HG03460 (cell line): ENCODE data around the gene PCDH8.

Experiments
- ATAC-seq: cut with Tn5 transposase; IDR thresholded peaks from one replicate; pipeline ENCODE4 v1.9.1; 2021; ENCODE audit not compliant: unreplicated experiment

The PCDH8 gene

DNA sequence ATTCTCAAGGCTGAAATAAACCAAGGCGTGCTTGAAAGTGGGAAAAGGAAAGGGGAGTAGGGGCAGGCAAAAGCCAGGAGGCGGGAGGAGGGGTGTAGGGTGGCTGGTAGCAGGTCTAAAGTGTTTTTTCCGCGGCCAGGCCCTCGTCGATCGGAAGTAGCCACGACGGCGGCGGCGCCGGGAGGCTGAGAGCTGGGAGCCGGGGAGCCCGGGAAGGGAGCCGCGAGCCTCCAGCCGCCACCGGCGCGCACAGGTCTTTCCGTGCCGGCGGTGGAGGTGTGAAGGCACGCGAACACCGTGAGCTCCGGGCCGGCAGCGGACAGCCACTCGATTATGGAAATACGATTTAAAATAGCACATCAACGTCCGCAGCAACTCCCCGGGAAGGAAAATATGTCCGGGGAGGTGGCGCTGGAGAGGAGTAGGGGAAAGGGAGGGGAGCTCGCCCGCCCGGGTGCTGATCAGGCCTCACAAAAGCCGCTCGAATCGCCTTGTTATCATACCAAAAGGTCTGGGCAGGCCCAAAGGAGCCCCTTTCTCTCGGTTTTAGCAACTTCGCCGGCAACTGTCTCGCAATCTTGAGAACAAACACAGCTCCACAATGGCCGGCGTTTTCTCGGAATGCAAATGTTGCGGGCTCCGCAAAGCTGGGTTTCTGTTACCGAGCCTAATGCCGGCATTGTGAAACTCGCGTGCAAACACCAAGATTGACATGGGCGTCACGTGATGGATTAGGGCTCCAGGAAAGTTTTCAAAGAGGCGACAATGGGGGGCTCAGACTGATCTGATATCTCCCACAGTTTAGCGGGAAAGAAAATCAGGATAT is 2.9 kb upstream of the PCDH8 start:
- ATAC-seq = peak; percentile 80

DNA sequence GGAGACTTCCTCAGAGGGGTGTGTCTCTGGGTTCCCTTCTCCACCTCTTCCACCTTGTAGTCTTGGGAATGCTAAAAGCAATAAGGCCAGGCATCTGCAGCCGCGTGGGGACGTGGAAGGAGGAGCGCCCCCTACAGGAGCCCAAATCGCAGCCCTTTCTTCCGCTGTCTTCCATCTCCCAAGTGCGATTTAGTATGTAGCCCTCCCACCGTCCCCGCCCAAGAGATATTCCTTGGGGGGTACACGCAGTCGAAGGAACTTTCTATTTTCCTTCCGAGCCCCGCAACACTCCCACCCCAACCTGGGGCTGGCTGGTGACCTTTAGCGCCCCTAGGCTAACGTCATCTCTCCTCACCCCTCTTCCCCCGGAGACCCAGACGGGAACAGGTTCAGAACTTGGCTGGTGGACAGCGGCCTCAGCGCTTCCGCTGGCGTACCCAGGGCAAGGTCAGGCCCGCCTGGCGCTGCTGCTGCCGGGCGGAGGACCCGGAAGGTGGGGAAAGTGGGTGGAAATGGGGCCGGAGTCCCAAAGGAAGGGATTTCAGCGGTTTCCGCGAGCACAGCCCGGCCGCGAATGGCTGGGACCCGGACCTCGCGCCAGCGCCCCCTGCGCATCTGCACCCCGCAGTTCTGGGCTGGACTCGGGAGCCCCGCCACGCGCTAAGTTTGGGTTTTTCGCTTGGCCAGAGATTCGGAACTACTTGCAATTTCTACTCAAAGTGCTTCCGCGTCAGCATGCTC is 2.1 kb upstream of the PCDH8 start:
- peak; percentile 50 for ATAC-seq

DNA sequence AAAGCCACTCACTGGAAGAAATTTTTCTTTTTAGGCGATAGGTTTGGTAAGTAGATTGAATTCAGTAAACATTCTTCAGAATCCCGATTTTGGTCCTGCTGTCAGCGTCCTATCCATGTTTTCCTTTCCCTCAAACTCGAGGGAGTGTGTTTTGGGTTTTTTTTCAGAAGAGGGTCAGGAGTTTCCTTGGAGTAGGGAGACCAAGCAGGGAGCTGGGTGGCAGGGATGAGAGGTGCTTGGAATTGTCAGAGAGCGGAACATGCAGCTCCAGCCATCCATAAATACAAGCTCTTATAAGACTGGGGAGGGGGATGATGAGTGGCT is 1.6 kb upstream of the PCDH8 start:
- no peak for ATAC-seq

DNA sequence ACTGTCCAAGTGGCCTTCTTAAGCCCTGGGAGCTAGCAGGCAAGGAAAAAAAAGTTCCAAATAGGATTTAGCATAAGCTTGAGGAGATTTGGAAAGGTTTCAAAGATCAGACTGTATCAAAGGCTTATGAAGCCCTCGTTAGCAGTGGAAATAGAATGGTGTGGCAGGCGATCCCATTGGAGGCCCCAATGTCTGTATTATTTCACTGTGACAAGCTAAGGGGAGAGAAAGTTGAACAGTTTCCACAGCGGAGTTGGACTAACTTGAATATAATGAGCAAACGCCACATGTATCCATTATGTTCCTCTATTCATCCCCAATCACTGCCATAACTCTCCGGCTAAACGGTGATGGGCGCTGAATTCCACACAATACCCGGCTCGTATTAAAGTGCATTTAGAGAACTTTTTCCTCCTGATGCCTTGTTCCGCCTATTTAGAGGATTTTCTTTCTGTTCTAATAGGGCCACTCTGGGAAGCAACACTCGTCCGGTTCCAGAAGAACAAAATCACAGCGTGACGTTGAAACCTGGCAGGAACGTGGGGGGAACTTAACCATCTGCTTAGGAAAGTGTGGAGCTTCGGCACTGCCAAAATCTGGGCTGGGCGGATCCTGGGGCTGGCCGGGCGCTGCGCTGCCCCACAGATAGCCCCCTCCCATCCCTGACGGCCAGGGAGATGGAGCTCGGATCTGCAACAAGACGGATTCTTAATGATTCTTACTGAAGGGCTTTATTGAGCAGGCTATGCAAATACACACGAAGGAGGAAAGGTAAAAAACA is 1.0 kb upstream of the PCDH8 start:
- no peak for ATAC-seq

DNA sequence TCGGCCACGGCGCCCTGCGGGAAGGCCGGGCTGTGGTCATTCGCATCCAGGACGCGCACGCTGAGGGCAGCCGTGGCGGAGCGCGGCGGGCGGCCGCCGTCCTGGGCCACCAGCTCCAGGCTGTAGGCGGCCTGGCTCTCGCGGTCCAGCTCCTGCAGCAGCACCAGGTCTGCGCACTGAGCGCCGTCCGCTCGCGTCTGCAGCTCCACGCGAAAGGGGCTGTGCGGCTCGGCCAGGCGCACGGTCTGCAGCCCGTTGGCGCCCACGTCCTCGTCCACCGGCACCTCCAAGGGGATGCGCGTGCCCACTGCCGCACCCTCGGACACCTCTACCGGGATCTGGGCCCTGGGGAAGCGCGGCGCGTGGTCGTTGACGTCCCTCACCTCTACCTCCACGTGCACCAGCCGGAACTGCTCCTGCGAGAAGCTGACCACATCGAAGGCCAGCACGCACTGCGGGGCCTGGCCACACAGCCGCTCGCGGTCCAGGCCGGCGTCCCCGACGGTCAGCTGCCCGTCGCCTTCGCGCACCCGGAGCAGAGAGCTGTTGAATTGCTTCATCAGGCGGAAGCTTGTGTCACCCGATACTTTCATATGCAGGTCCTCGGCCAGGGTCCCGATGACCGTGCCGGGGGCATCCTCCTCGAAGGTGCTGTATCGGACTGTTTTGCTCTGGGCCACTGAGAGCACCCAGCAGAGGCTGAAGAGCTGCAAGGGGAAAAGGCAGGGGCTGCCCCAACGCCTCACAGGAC is 583 bp downstream of the PCDH8 start:
- no peak for ATAC-seq

DNA sequence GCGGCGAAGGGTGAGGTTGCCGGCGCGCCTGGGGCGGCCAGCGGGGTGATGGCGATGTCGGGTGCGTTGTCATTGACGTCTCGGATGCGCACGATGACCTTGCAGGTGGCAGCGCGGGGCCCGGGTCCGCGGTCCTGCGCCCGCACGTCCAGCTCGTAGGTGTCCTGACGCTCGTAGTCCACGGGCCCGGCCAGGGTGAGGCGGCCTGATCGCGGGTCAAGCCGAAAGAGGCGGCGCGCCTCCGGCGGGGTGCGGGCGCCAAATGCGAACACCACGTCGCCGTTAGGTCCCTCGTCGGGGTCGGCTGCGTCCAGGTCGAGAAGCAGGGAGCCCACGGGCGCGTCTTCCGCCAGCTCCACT is 1.1 kb downstream of the PCDH8 start:
- no peak for ATAC-seq

DNA sequence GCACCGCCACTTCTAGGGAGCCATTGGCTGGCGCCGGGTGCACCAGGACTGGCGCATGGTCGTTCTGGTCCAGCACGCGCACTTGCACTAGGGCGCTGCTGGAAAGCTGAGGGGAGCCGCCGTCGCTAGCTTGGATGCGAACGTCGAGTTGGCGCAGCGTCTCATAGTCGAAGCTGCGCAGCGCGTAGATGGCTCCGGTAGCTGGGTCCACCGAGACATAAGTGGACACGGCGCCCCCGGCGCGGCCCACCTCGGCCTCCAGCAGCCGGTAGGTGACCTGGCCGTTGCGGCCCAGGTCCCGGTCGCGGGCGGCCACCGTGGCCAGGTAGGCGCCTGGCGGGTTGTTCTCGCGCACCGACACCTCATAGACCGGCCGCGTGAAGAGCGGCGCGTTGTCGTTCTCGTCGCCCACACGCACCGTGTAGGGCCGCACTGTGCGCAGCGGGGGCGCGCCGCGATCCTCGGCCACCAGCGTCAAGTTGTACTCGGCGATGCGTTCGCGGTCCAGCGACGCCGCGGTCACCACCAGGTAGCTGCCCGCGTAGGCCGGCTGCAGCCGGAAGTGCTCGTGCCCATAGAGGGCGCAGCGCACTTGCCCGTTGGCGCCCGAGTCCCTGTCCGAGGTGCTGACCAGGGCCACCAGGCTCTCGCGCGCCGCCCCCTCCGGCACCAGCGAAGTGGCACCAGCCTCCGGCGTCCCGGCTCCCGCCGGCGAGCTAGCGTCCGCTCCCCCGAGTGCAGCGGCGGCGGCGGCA is 1.7 kb downstream of the PCDH8 start:
- ATAC-seq = no peak

DNA sequence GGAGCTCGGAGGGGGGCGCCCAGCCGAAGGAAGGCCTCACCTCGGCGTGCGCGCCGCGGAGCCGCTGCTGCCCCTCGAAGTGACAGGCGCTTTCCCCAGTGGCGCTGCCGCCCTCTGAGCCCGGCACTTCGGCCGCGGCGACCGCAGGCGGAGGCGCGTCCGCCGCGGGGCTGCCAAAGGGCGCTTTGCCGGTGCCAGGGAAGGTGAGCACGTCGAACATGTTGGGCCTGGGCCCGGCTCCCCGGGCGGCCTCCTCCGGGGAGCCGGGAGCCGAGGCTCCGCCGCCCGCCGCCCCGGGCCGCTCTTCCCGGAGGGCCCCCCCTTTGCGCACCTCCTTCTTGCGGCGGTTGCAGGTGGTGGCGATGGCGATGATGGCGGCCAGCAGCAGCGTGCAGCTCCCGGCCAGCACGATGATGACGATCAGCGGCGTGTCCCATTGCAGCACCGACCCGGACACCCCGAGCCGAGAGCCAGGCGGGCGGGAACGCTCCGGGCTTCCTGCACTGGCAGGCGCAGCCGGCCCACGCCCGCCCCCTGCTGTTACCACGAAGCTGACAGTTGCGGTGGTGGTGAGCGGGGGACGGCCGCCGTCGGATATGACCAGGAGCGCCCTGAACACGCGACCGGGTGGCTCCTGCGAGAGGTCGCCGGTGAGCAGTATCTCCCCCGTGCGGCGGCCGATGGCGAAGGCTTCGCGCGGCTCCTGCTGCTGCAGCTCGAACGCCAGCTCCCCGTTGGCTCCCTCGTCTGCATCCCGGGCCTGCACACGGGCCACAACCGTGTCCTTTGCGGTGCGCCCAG is 2.5 kb downstream of the PCDH8 start:
- ATAC-seq = no peak

DNA sequence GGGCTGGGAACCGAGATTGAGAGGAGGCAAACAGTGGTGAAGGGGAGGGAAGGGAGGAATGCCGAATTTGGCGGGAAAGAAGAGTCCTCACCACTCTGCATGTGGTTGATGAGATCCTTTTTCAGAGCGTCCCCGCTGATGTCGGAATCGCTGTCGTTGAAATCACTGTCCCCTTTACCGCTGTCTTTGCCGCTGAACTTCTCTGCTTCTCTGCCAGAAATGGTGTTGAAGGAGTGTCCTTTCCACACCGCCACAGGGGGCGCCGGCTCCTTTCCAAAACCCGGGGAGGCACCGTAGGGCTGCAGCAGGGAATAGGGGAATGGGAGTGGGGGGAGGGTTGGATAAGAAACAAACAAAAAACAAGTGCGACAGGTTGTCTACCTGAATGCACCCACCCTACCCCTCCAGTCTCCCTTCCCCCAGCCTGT is 3.1 kb downstream of the PCDH8 start:
- ATAC-seq = no peak

DNA sequence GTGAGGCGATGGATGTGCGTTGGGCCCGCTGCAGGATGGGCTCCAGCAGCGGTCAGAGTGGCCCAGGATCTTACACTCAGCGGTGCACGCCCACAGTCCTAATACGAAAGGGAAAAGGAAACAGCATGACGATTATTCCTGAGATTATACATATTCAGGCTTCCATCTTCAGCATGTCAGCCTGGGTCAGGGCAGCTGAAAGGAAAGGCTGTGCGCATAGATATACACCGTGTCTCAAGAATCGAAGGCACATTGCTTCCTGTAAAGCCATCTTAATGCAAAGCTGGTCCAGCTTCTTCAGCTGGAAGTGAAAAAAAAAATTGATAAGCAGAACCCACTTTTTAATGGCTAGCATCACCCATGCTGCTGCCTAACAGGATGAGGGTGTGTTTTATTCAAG is 3.6 kb downstream of the PCDH8 start:
- no peak for ATAC-seq

DNA sequence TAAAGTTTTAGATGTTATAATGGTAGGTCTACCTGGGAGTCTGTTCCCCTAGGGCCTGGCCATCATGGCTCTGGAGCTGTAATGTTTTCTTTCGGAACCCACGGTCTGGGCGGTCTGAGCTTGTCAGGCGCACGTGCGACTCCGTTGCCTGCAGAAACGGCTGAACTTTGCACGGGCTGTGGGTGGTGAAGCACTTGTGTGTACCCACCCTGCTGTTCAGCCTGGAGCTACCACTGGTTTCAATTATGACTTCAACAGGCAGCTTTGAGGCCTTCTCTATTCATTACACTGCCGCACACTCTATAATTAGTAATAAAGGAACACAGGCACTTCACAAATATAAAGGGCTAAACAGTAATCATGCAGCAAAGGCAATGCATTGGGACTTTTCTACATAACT is 6.0 kb downstream of the PCDH8 start:
- ATAC-seq = no peak

DNA sequence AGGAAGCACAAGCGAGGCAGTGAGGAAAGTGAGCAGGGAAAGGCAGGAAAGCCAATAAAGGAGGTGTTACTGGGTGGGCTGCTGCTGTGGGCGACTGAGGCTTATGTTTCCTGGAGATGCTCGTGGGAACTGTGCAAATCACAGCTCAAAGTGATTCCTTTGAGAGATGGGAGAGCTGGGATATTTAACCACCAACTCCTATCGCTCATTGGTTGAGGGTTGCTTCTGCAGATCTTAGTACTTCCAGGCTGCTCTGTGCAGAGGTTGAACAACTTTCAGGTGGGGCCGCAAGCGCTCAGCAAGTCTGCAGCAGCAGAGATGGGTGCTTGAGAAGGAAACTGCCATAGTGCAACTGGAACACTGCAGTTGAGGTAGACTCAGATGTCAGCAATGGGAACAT is 8.4 kb downstream of the PCDH8 start:
- no peak for ATAC-seq

DNA sequence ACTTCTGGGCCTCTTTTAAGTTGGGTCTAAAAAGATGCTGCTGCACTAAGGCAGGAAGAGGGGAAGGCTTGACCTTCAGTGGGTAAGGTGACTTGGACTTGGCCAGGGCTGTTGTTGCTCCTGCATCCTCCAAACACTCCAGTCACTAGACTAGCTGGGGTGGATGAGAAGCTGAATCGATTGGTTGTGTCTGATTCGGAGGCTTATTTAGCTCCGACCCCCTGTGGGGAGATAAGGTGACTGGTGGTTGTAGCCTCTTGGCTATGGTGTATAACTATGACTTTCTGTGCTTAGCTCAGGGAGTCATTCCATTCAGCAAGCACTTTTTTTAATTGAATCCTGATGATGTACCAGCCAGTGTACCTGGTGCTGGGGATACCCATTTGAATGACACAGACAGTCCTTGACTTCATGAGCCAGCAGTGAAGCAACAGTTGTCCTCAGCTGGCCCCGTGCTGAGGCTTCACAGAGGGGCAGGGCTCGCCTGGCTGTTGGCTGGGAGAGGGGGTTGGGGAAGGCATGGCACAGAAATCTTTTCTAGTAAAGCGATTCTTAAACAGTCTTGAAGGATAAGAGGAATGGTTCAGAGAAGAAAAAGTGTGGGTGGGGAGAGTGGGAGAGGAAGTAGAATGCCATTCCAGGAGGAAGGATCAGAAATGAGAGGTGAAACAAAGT is 9.9 kb downstream of the PCDH8 start:
- no peak for ATAC-seq

DNA sequence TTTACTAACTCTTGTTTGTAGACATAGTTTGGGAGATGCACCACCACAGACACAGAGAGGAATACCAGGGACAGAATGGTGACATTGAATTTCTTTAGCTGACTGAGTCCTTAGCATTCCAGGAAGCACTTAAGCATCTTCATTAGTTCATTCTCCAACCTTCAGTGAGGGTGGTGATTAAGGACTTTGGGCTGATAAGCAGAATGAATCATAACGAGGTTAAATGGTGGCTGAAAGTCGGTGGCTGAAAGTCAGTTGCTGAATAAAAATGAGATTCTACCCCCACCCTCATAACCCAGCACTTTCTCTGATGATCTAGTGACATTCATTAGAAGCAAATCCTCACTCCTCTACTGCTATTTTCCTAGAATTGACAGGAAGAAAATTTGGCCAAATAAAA is 10.6 kb downstream of the PCDH8 start:
- no peak for ATAC-seq

DNA sequence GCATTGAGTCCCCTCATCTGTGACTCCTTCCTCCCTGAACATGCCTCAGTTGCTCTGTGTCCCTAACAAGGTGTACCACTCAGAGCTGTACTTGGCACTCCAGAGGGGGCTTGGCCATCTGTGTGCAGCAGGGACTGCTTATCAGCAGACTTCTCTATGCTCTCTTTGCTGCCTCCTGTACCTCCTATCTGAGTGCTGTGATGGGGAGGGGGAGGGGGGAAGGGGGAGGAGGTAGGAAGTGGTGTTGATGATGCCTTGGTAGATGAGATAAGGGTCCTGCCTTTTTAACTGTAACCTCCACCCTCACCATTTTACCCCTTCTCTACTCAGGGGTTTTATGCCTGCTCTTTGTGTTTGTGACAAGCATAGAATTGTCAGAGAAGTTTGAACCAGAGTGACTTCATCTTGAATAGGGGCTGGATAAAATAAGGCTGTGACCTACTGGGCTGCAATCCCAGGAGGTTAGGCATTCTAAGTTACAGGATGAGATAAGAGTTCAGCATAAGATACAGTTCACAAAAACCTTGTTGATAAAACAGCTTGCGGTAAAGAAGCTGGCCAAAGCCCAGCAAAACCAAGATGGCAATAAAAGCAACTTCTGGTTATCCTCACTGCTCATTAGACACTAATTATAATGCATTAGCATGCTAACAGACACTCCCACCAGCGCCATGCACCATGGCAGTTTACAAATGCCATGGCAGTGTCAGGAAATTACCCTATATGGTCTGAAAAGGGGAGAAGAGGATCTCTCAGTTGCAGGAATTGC is 13.2 kb downstream of the PCDH8 start:
- ATAC-seq = no peak

DNA sequence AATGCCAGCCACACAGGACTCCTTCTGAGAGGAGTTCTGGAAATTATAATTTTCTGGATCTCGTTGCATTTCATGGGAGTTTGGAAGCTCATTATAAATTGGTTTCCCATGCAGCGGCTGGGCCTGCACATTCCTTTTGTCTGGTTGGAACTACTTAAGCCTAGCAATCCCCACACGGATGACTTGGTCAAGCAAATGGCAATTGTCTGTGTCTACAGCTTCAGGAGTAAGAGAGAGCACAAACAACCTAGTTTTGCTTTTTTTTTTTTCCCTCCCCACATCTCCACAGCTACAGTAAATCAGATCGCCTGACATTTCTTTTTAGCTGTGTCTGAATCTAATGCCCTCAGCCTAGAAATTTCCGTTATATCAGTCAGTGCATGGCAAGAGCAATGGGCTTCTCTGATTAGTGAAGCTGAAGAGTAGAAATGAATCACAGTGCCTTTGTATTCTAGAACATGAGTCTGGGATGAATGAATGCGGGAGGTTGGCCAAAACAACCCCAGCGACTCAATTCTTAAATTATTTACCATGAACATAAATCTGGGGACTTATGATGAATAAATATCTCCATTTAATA is 15.1 kb downstream of the PCDH8 start:
- no peak for ATAC-seq

DNA sequence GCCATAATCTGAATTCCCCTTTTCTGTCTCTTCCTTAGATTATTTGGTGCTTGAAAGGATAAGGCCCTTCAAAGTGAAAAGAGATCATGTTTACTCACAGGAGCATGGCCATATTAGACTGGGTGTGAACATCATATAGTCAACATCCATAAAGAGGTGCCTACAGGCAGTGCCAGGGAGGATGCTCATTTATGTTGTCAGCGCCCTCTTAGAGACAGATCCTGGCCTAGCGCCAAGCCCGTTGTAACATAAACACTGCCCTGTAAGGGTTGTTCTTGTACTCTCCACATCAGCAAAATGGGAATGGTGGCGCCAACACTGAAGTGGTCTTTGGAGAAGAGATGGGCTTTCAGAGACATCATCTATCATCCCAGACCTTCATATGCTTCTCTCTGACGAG is 16.1 kb downstream of the PCDH8 start:
- no peak for ATAC-seq

DNA sequence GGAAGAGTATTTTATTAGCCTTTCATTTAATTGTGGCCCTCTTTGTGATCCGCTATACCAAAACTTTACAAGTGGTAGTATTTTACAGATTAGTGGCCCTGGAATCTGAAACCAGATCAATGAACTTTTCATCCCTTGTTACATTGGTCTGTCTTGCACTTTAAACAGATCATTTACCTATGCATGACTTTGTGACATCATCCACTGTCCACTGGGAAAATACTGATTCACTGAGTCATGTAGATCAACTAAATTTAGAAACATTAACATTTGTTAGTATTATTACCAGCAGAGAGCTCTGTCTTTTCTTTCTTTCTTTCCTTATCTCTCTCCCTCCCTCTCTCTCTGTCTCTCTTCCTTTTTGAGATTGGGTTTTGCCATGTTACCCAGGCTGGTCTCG is 17.5 kb downstream of the PCDH8 start:
- no peak for ATAC-seq
